ENCODE measurements around the gene VGLL3. TPM values are rescaled to one million over a fixed set of nuclear protein-coding genes. Genes with fewer than 3 reads are reported as not detected.
A peak's percentile ranks its signal among the peaks of the same experiment; 100 is the strongest.

VGLL3 gene
- total RNA-seq, 2 donors from 2014 or later = 45.6 to 80.0 TPM

GRCh38 chr3:86989611-86990010, 1.3 kb downstream of the VGLL3 start:
- TF ChIP-seq CTCF (IDR thresholded peaks at IDR 0.05) = no peak
- ATAC-seq (ENCODE audit: insufficient number of reproducible peaks, low FRiP score, low read depth) (no peak), DNase-seq (ENCODE audit: low spot score) (no peak)
- peaks cover 25 to 43% of the 10 kb centered on the region in 2 donors for H3K4me1 ChIP-seq (ENCODE audit: control insufficient read depth in 1 of 2, low read depth in 2 of 2)
- H3K36me3 ChIP-seq = no peaks in the 10 kb centered on the region
- peak overlapping the region; percentile 78 to 86 for H3K27ac ChIP-seq
- peak overlapping the region; percentile 80 for H3K4me3 ChIP-seq
- H3K9me3 ChIP-seq = no peaks in the 10 kb centered on the region
- H3K27me3 ChIP-seq (replicated peaks; ENCODE audit: insufficient read depth) = no peaks in the 10 kb centered on the region

GRCh38 chr3:86989006-86989405, 1.9 kb downstream of the VGLL3 start:
- peak overlapping the region; percentile 80 for H3K4me3 ChIP-seq
- peak overlapping the region; percentile 78 to 86 for H3K27ac ChIP-seq
- ATAC-seq (ENCODE audit: insufficient number of reproducible peaks, low FRiP score, low read depth) (no peak), DNase-seq (ENCODE audit: low spot score) (no peak)
- H3K36me3 ChIP-seq = no peaks in the 10 kb centered on the region
- no peaks in the 10 kb centered on the region for H3K27me3 ChIP-seq (replicated peaks; ENCODE audit: insufficient read depth)
- TF ChIP-seq CTCF (IDR thresholded peaks at IDR 0.05) = no peak
- H3K4me1 ChIP-seq (ENCODE audit: control insufficient read depth in 1 of 2, low read depth in 2 of 2) = peaks cover 27 to 49% of the 10 kb centered on the region in 2 donors
- no peaks in the 10 kb centered on the region for H3K9me3 ChIP-seq

- H3K27ac ChIP-seq = peak overlapping the region in 1 of 2 donors; percentile 78
- H3K4me3 ChIP-seq = peak overlapping the region; percentile 55
- no peaks in the 10 kb centered on the region for H3K27me3 ChIP-seq (replicated peaks; ENCODE audit: insufficient read depth)
- H3K4me1 ChIP-seq (ENCODE audit: control insufficient read depth in 1 of 2, low read depth in 2 of 2) = peaks cover 33 to 56% of the 10 kb centered on the region in 2 donors
- no peaks in the 10 kb centered on the region for H3K36me3 ChIP-seq
- ATAC-seq (ENCODE audit: insufficient number of reproducible peaks, low FRiP score, low read depth) (no peak), DNase-seq (ENCODE audit: low spot score) (no peak)
- TF ChIP-seq CTCF (IDR thresholded peaks at IDR 0.05) = no peak
- no peaks in the 10 kb centered on the region for H3K9me3 ChIP-seq
Observed at GRCh38 chr3:86988235-86988634, 2.7 kb downstream of the VGLL3 start.

- Histone ChIP-seq H3K4me3 (peak overlapping the region; percentile 55), H3K9me3 (no peaks in the 10 kb centered on the region), H3K27ac (peak overlapping the region; percentile 35 to 78), H3K36me3 (no peaks in the 10 kb centered on the region), H3K27me3 (replicated peaks; ENCODE audit: insufficient read depth) (no peaks in the 10 kb centered on the region), H3K4me1 (ENCODE audit: control insufficient read depth in 1 of 2, low read depth in 2 of 2) (peaks cover 40 to 65% of the 10 kb centered on the region in 2 donors)
- TF ChIP-seq CTCF (IDR thresholded peaks at IDR 0.05) = no peak
- ATAC-seq (ENCODE audit: insufficient number of reproducible peaks, low FRiP score, low read depth) = no peak
- DNase-seq (ENCODE audit: low spot score) = no peak
Observed at GRCh38 chr3:86987421-86987715, 3.6 kb downstream of the VGLL3 start.

- DNase-seq (ENCODE audit: low spot score) = no peak
- TF ChIP-seq CTCF (IDR thresholded peaks at IDR 0.05) = no peak
- Histone ChIP-seq H3K4me3 (peak overlapping the region; percentile 55), H3K9me3 (no peaks in the 10 kb centered on the region), H3K27me3 (replicated peaks; ENCODE audit: insufficient read depth) (no peaks in the 10 kb centered on the region), H3K27ac (peak overlapping the region; percentile 51 to 78), H3K36me3 (no peaks in the 10 kb centered on the region), H3K4me1 (ENCODE audit: control insufficient read depth in 1 of 2, low read depth in 2 of 2) (peaks cover 43 to 70% of the 10 kb centered on the region in 2 donors)
- ATAC-seq (ENCODE audit: insufficient number of reproducible peaks, low FRiP score, low read depth) = no peak
Observed at GRCh38 chr3:86986671-86987420, 4.1 kb downstream of the VGLL3 start.
